IMR-90 (cell line): Measurements from ENCODE around the gene TTYH3. TPM values are rescaled to one million over a fixed set of nuclear protein-coding genes. Genes with fewer than 3 reads are reported as not detected.

Experiments used
- ATAC-seq: fragments of 200-7000 bp; cut with Tn5 transposase; 2 replicates; pipeline ENCODE4 v1.9.1; 2020; ENCODE audit warnings: low read depth, mild to moderate bottlenecking, moderate library complexity
- BruUV-seq: library from RNA; stranded (reverse); fragments of 400-500 nt; replicated peaks from 2 replicates; lab custom pipeline; 2021; lab: Mats Ljungman, UMichigan
- CTCF ChIA-PET: fragments of 300-600 bp; formaldehyde crosslinking; extraction: SDS; loops from one replicate; lab custom pipeline; 2021; ENCODE audit warnings: antibody characterized with exemption; lab: Yijun Ruan, JAX
- POLR2A ChIA-PET: fragments of 300-600 bp; sonication (Branson Sonifier 250); formaldehyde crosslinking; loops from one replicate; lab custom pipeline; 2022; ENCODE audit warnings: antibody characterized with exemption; ENCODE audit not compliant: unreplicated experiment; lab: Charles Lee
- DNase-seq: peaks from one replicate; pipeline ENCODE4 v3.0.0; 2013
- H2AFZ ChIP-seq: replicated peaks from 2 replicates; pipeline ENCODE3; 2013; ENCODE audit warnings: low read length, mild to moderate bottlenecking; ENCODE audit not compliant: poor library complexity
- H2AK5ac ChIP-seq: 2 replicates; pipeline ENCODE4 v1.6.1; 2013; ENCODE audit warnings: low read depth, low read length, inconsistent platforms
- H2AK9ac ChIP-seq: replicated peaks from 2 replicates; pipeline ENCODE3; 2013; ENCODE audit warnings: mild to moderate bottlenecking, low read depth, low read length, moderate library complexity; ENCODE audit not compliant: poor library complexity
- H2BK120ac ChIP-seq: 2 replicates; pipeline ENCODE4 v1.6.1; 2013; ENCODE audit warnings: low read depth, low read length, inconsistent platforms
- H2BK15ac ChIP-seq: 3 replicates; pipeline ENCODE4 v1.6.1; 2013; ENCODE audit warnings: low read depth, low read length, inconsistent platforms
- H2BK20ac ChIP-seq: 2 replicates; pipeline ENCODE4 v1.6.1; 2013; ENCODE audit warnings: low read depth, mild to moderate bottlenecking, inconsistent platforms, low read length, moderate library complexity
- H2BK5ac ChIP-seq: 2 replicates; pipeline ENCODE4 v1.6.1; 2013; ENCODE audit warnings: mild to moderate bottlenecking, low read depth, low read length, inconsistent platforms; ENCODE audit not compliant: poor library complexity, severe bottlenecking
- H3K14ac ChIP-seq: replicated peaks from 2 replicates; pipeline ENCODE4 v1.6.1; 2013; ENCODE audit warnings: low read depth, low read length, inconsistent platforms
- H3K18ac ChIP-seq: 2 replicates; pipeline ENCODE4 v1.6.1; 2013; ENCODE audit warnings: low read depth, low read length, control low read depth
- H3K23ac ChIP-seq: 2 replicates; pipeline ENCODE4 v1.6.1; 2013; ENCODE audit warnings: low read depth, low read length, inconsistent platforms
- H3K27ac ChIP-seq: 2 replicates; pipeline ENCODE4 v1.5.1; 2013; ENCODE audit warnings: mild to moderate bottlenecking, control low read depth, low read length; ENCODE audit not compliant: insufficient read depth
- H3K27me3 ChIP-seq: 2 replicates; pipeline ENCODE4 v1.6.1; 2013; ENCODE audit warnings: low read length; ENCODE audit not compliant: control insufficient read depth, insufficient read depth
- H3K36me3 ChIP-seq: 2 replicates; pipeline ENCODE4 v1.6.1; 2013; ENCODE audit warnings: low read length, mixed read lengths; ENCODE audit not compliant: control insufficient read depth, insufficient read depth
- H3K4ac ChIP-seq: 2 replicates; pipeline ENCODE4 v1.6.1; 2013; ENCODE audit warnings: low read depth, low read length, inconsistent platforms
- H3K4me1 ChIP-seq: 2 replicates; pipeline ENCODE4 v1.6.1; 2013; ENCODE audit warnings: low read length, mixed read lengths; ENCODE audit not compliant: control insufficient read depth, insufficient read depth
- H3K4me2 ChIP-seq: 2 replicates; pipeline ENCODE4 v1.6.1; 2013; ENCODE audit warnings: low read depth, mild to moderate bottlenecking, control low read depth, low read length, moderate library complexity
- H3K4me3 ChIP-seq: 2 replicates; pipeline ENCODE4 v1.5.1; 2013; ENCODE audit warnings: low read depth, mild to moderate bottlenecking, control low read depth, low read length, moderate library complexity; ENCODE audit not compliant: insufficient read depth
- H3K56ac ChIP-seq: 2 replicates; pipeline ENCODE4 v1.6.1; 2013; ENCODE audit warnings: low read length, inconsistent platforms; ENCODE audit not compliant: insufficient read depth; ENCODE audit errors: extremely low read depth
- H3K79me1 ChIP-seq, 2 experiments: 2 replicates each; pipeline ENCODE4 v1.6.1; 2013; ENCODE audit warnings: low read length in 2 of 2, inconsistent platforms in 1 of 2, low read depth in 1 of 2
- H3K9ac ChIP-seq: 2 replicates; pipeline ENCODE4 v1.6.1; 2013; ENCODE audit warnings: low read depth, low read length, control low read depth
- H3K9me1 ChIP-seq: 2 replicates; pipeline ENCODE4 v1.6.1; 2013; ENCODE audit warnings: low read length, inconsistent platforms; ENCODE audit not compliant: insufficient read depth
- H3K9me3 ChIP-seq: 2 replicates; pipeline ENCODE4 v1.6.1; 2013; ENCODE audit warnings: low read length; ENCODE audit not compliant: control insufficient read depth, insufficient read depth
- H4K20me1 ChIP-seq: 2 replicates; pipeline ENCODE4 v1.6.1; 2013; ENCODE audit warnings: low read length, inconsistent platforms; ENCODE audit not compliant: insufficient read depth
- H4K5ac ChIP-seq: 2 replicates; pipeline ENCODE4 v1.6.1; 2013; ENCODE audit warnings: mild to moderate bottlenecking, low read depth, low read length, control low read depth
- H4K8ac ChIP-seq, 2 experiments: 2 replicates each; pipeline ENCODE4 v1.6.1; 2013; ENCODE audit warnings: low read depth in 2 of 2, low read length in 2 of 2, control low read depth in 1 of 2, inconsistent platforms in 1 of 2
- H4K91ac ChIP-seq: 2 replicates; pipeline ENCODE4 v1.6.1; 2013; ENCODE audit warnings: low read depth, low read length, inconsistent platforms; ENCODE audit not compliant: insufficient read depth
- BHLHE40 ChIP-seq: fragments of 150-350 bp; IDR thresholded peaks from 2 replicates; pipeline ENCODE4 v1.6.1; 2016; ENCODE audit warnings: mild to moderate bottlenecking, low read depth, low read length
- ELK1 ChIP-seq: fragments of 150-350 bp; IDR thresholded peaks from 2 replicates; pipeline ENCODE4 v1.6.1; 2016; ENCODE audit warnings: low read depth, mild to moderate bottlenecking, low read length, moderate library complexity, borderline replicate concordance
- MAFK ChIP-seq: IDR thresholded peaks from 2 replicates; pipeline ENCODE4 v1.6.1; 2012; ENCODE audit warnings: low read depth, low read length, improper control_type of control experiment
- POLR2A ChIP-seq: IDR thresholded peaks from 2 replicates; pipeline ENCODE4 v1.6.1; 2012; ENCODE audit warnings: mild to moderate bottlenecking, low read depth, low read length
- RAD21 ChIP-seq: IDR thresholded peaks from 2 replicates; pipeline ENCODE4 v1.6.1; 2012; ENCODE audit warnings: low read length, improper control_type of control experiment
- RFX5 ChIP-seq: IDR thresholded peaks from 2 replicates; pipeline ENCODE4 v1.8.0; 2012; ENCODE audit warnings: low read depth, mild to moderate bottlenecking, low read length, moderate library complexity
- WGBS, 2 experiments: methylation state at CpG; one replicate each; pipeline versions ENCODE4 v1.1.5 to v1.1.7; 2013; ENCODE audit warnings: missing lambda C conversion rate in 2 of 2; ENCODE audit not compliant: insufficient read length in 1 of 2; ENCODE audit errors: extremely low coverage in 2 of 2; 5-methylcytosine and 5-hydroxymethylcytosine counted together
- dilution Hi-C: fragments of 300-500 bp; cut with HindIII; formaldehyde crosslinking; loops from one replicate; pipeline ENCODE4 v1.14.3; 2018; ENCODE audit warnings: low sequenced_read_pairs; ENCODE audit not compliant: unreplicated experiment
- in situ Hi-C: fragments of 300-500 bp; cut with MboI; formaldehyde crosslinking; loops from 3 replicates; pipeline ENCODE4 v1.14.3; 2019; ENCODE audit warnings: low sequenced_read_pairs, inconsistent platforms, mixed read lengths
- intact Hi-C: fragments of 100-400 bp; cut with micrococcal nuclease; formaldehyde crosslinking; loops from 2 replicates; pipeline ENCODE4 v1.10.0; 2022
- polyA plus RNA-seq, 3 experiments: library from polyadenylated mRNA; depleted of rRNA; stranded (reverse); fragments of >200 nt; gene quantifications; 2 replicates each; pipeline ENCODE4 v1.2.3, GENCODE V29; 2012; ENCODE audit warnings: low replicate concordance in 1 of 3
- total RNA-seq: library from RNA; depleted of rRNA; stranded (reverse); fragments of >200 nt; gene quantifications from 2 replicates; pipeline ENCODE4 v1.2.3, GENCODE V29; 2012

Gene TTYH3
- total and polyA plus RNA-seq, 2 of the 4 experiments (the other 2 are of a cell fraction): 5.6 to 82.6 TPM

GRCh38 chr7:2665359-2665791 is 33.6 kb downstream of the TTYH3 start:
- POLR2A ChIA-PET: no interaction called here

More at GRCh38 chr7:2665359-2665791, 33.6 kb downstream of the TTYH3 start:
- Histone ChIP-seq H3K4ac (no peak overlapping the region), H4K5ac (no peak overlapping the region), H3K18ac (no peak overlapping the region), H3K27me3 (no peaks in the 10 kb centered on the region), H3K56ac (no peak overlapping the region), H3K79me1 (peaks cover 0 to 5% of the 10 kb centered on the region in 2 experiments; a peak in 1 of 4 replicates), H4K91ac (no peak overlapping the region), H3K9me1 (no peaks in the 10 kb centered on the region), H2BK20ac (no peak overlapping the region), H4K8ac (no peak overlapping the region), H2BK120ac (no peak overlapping the region), H3K36me3 (peaks cover 18% of the 10 kb centered on the region; the same call in 1 of the 2 replicates), H2AFZ (no peak overlapping the region), H3K9me3 (peaks cover 5% of the 10 kb centered on the region; the same call in 1 of the 2 replicates), H3K27ac (no peak overlapping the region), H3K14ac (no peak overlapping the region), H3K4me3 (no peak overlapping the region), H3K23ac (no peak overlapping the region), H3K4me1 (peaks cover 5% of the 10 kb centered on the region), H2AK9ac (no peak overlapping the region), H2BK5ac (no peak overlapping the region), H3K4me2 (no peak overlapping the region), H2BK15ac (no peak overlapping the region), H2AK5ac (no peak overlapping the region), H3K9ac (no peak overlapping the region), H4K20me1 (peaks cover 9% of the 10 kb centered on the region)
- no TSS peak for BruUV-seq
- dilution Hi-C loops (no loop called here), in situ Hi-C loops (no loop called here), intact Hi-C loops (no loop called here)
- 53% methylated on average over 21 of the region's 33 CpGs; no CpG with 5 or more reads in 1 of the 2 experiments for WGBS, 2 experiments
- DNase-seq: no peak
- CTCF ChIA-PET: no interaction called here
- no peak for TF ChIP-seq RAD21
- no peak for TF ChIP-seq MAFK
- TF ChIP-seq BHLHE40: no peak
- TF ChIP-seq POLR2A: no peak
- no peak for TF ChIP-seq RFX5
- no peak for TF ChIP-seq ELK1
- ATAC-seq: peak; percentile 6; the same call in 1 of the 2 replicates
